ENCODE measurements around the gene CD33.
A peak's percentile ranks its signal among the peaks of the same experiment; 100 is the strongest.

- TF ChIP-seq POLR2AphosphoS5 (IDR thresholded peaks at IDR 0.05) (no peak), CTCF (IDR thresholded peaks at IDR 0.05) (peak in 3 of 4 experiments; percentile 42 to 63 (median 48))
These were observed 34.7 kb downstream of the CD33 start for GRCh38 chr19:51259348-51260245.

All from prostate gland (tissue), 2 donors.